Panc1 (cell line): Measurements from ENCODE around the gene ZNF407. TPM values are rescaled to one million over a fixed set of nuclear protein-coding genes. Genes with fewer than 3 reads are reported as not detected.

Source experiments
- ATAC-seq: fragments of 200-7000 bp; cut with Tn5 transposase; 2 replicates; pipeline ENCODE4 v1.9.1; 2020; ENCODE audit warnings: mild to moderate bottlenecking, moderate library complexity
- BruUV-seq: library from RNA; stranded (reverse); fragments of 400-500 nt; replicated peaks from 2 replicates; lab custom pipeline; 2021; lab: Mats Ljungman, UMichigan
- CTCF ChIA-PET: fragments of 300-600 bp; sonication (Branson Sonifier 250); formaldehyde crosslinking; loops from one replicate; lab custom pipeline; 2022; ENCODE audit warnings: antibody characterized with exemption; lab: Charles Lee
- POLR2A ChIA-PET: fragments of 300-600 bp; sonication (Branson Sonifier 250); formaldehyde crosslinking; loops from one replicate; lab custom pipeline; 2022; ENCODE audit warnings: antibody characterized with exemption; lab: Charles Lee
- DNase-seq: peaks from one replicate; pipeline ENCODE4 v3.0.0-alpha.2; 2010; ENCODE audit warnings: low read depth, low spot score
- H3K27ac ChIP-seq: 2 replicates; pipeline ENCODE4 v1.5.1; 2011; ENCODE audit warnings: mild to moderate bottlenecking, low read length, inconsistent platforms
- H3K27me3 ChIP-seq: fragments of 200-500 bp; sonication (Bioruptor generic); 2 replicates; pipeline ENCODE4 v1.6.0; 2014; ENCODE audit warnings: low read length, inconsistent platforms; ENCODE audit not compliant: control insufficient read depth, insufficient read depth
- H3K36me3 ChIP-seq: fragments of 200-500 bp; sonication (Bioruptor generic); 2 replicates; pipeline ENCODE4 v1.5.1; 2014; ENCODE audit warnings: inconsistent platforms, mild to moderate bottlenecking, low read length, moderate library complexity; ENCODE audit not compliant: control insufficient read depth, insufficient read depth
- H3K4me1 ChIP-seq: 2 replicates; pipeline ENCODE4 v1.5.1; 2011; ENCODE audit warnings: inconsistent platforms, mild to moderate bottlenecking, low read length, moderate library complexity; ENCODE audit not compliant: control insufficient read depth, insufficient read depth
- H3K4me3 ChIP-seq, 2 experiments: 2 replicates each; pipeline ENCODE4 v1.5.1; 2011 to 2012; ENCODE audit warnings: low read depth in 2 of 2, low read length in 2 of 2, mild to moderate bottlenecking in 2 of 2, inconsistent platforms in 1 of 2, moderate library complexity in 1 of 2
- H3K9me3 ChIP-seq: fragments of 200-500 bp; sonication (Bioruptor generic); 2 replicates; pipeline ENCODE4 v1.5.1; 2014; ENCODE audit warnings: low read depth, mild to moderate bottlenecking, inconsistent platforms, low read length, moderate library complexity; ENCODE audit not compliant: control insufficient read depth, insufficient read depth
- POLR2AphosphoS5 ChIP-seq: IDR thresholded peaks from 2 replicates; pipeline ENCODE4 v1.6.1; 2012; ENCODE audit warnings: mild to moderate bottlenecking, low read depth, low read length, moderate library complexity
- REST ChIP-seq, 2 experiments: IDR thresholded peaks; 2 replicates each; pipeline ENCODE4 v1.6.1; 2011 to 2012; ENCODE audit warnings: low read depth in 2 of 2, control low read depth in 1 of 2, low read length in 1 of 2, mild to moderate bottlenecking in 1 of 2, moderate library complexity in 1 of 2; ENCODE audit not compliant: insufficient read depth in 1 of 2
- SIN3A ChIP-seq: IDR thresholded peaks from 2 replicates; pipeline ENCODE4 v1.6.1; 2012; ENCODE audit warnings: low read depth, mild to moderate bottlenecking, low read length, moderate library complexity, borderline replicate concordance; ENCODE audit not compliant: insufficient read depth
- TCF7L2 ChIP-seq: IDR thresholded peaks from 2 replicates; pipeline ENCODE4 v1.6.1; 2011; ENCODE audit warnings: mild to moderate bottlenecking, low read depth, low read length, inconsistent platforms
- in situ Hi-C: cut with HindIII; loops from 2 replicates; pipeline ENCODE4 v1.10.0; 2016; ENCODE audit warnings: low sequenced_read_pairs, low pct_unique_long_range_greater_than_20kb
- intact Hi-C: fragments of 100-400 bp; cut with micrococcal nuclease; formaldehyde crosslinking; loops from one replicate; pipeline ENCODE4 v1.10.0; 2022; ENCODE audit not compliant: unreplicated experiment
- total RNA-seq: library from RNA; stranded (reverse); gene quantifications from one replicate; pipeline ENCODE4 v1.2.1, GENCODE V29; 2021; ENCODE audit not compliant: unreplicated experiment
- TF ChIP-seq, protein P1 (sequence below): fragments of 450-650 bp; IDR thresholded peaks from 2 replicates; pipeline ENCODE4 v1.5.1; 2017; ENCODE audit warnings: mild to moderate bottlenecking

Gene ZNF407
- total RNA-seq, 1 experiment from 2014 or later, result 16.8 TPM

- no peaks in the 10 kb centered on the region for H3K9me3 ChIP-seq
- in situ Hi-C loops (no loop called here), intact Hi-C loops (no loop called here)
- ChIA-PET CTCF (no interaction called here), POLR2A (interaction anchor here (0.5 kb wide), 1 partner anchor 21 kb away, joined by 3 read pairs; no protein-coding TSS in a partner anchor)
- ATAC-seq (peak; percentile 4; the same call in 1 of the 2 replicates), DNase-seq (no peak)
- BruUV-seq, result no TSS peak
- no peaks in the 10 kb centered on the region for H3K36me3 ChIP-seq
- H3K27me3 ChIP-seq, result no peaks in the 10 kb centered on the region
- no peak overlapping the region for H3K4me3 ChIP-seq
- peaks cover 53% of the 10 kb centered on the region for H3K4me1 ChIP-seq
- peak overlapping the region; percentile 34 for H3K27ac ChIP-seq
- TF ChIP-seq REST (IDR thresholded peaks at IDR 0.05; ENCODE audit: insufficient read depth in 1 of 2, low read depth in 2 of 2, low read length in 1 of 2) (no peak), SIN3A (no peak), TCF7L2 (no peak), POLR2AphosphoS5 (no peak)
- TF ChIP-seq, protein P1, sequence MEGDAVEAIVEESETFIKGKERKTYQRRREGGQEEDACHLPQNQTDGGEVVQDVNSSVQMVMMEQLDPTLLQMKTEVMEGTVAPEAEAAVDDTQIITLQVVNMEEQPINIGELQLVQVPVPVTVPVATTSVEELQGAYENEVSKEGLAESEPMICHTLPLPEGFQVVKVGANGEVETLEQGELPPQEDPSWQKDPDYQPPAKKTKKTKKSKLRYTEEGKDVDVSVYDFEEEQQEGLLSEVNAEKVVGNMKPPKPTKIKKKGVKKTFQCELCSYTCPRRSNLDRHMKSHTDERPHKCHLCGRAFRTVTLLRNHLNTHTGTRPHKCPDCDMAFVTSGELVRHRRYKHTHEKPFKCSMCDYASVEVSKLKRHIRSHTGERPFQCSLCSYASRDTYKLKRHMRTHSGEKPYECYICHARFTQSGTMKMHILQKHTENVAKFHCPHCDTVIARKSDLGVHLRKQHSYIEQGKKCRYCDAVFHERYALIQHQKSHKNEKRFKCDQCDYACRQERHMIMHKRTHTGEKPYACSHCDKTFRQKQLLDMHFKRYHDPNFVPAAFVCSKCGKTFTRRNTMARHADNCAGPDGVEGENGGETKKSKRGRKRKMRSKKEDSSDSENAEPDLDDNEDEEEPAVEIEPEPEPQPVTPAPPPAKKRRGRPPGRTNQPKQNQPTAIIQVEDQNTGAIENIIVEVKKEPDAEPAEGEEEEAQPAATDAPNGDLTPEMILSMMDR, result no peak
Measured at GRCh38 chr18:74949611-74950010, 351.9 kb downstream of the ZNF407 start.

GRCh38 chr18:74950479-74950878 is 352.8 kb downstream of the ZNF407 start:
- ChIA-PET POLR2A (no interaction called here), CTCF (interaction anchor here (0.6 kb wide), 1 partner anchor 58 kb away, joined by 4 read pairs; no protein-coding TSS in a partner anchor)
- Histone ChIP-seq H3K4me3 (peak overlapping the region in 1 of 2 experiments; percentile 23; a peak in 2 of 4 replicates), H3K27me3 (no peaks in the 10 kb centered on the region), H3K36me3 (no peaks in the 10 kb centered on the region), H3K27ac (peak overlapping the region; percentile 34), H3K9me3 (no peaks in the 10 kb centered on the region), H3K4me1 (peaks cover 46% of the 10 kb centered on the region)
- TF ChIP-seq REST (IDR thresholded peaks at IDR 0.05; ENCODE audit: insufficient read depth in 1 of 2, low read depth in 2 of 2, low read length in 1 of 2), result no peak
- TF ChIP-seq SIN3A, result no peak
- TF ChIP-seq TCF7L2, result no peak
- no peak for TF ChIP-seq POLR2AphosphoS5
- TF ChIP-seq, protein P1, result no peak
- intact Hi-C loops (no loop called here), in situ Hi-C loops (no loop called here)
- peak; percentile 42 for DNase-seq
- no TSS peak for BruUV-seq
- peak; percentile 45 for ATAC-seq
